Mesothelial cell of epicardium (in vitro differentiated cells): ENCODE data around the gene RGS19. TPM values are rescaled to one million over a fixed set of nuclear protein-coding genes. Genes with fewer than 3 reads are reported as not detected.
A peak's percentile ranks its signal among the peaks of the same experiment; 100 is the strongest.

Experiments
- DNase-seq, 2 experiments: peaks; one replicate each; pipeline ENCODE4 v3.0.0; 2021; ENCODE audit warnings: low spot score in 2 of 2; ENCODE audit not compliant: unreplicated experiment in 2 of 2
- H3K27ac Mint-ChIP-seq: 2 replicates; pipeline ENCODE4 v1.8.0; 2021; ENCODE audit warnings: mixed read lengths
- H3K27me3 Mint-ChIP-seq: 2 replicates; pipeline ENCODE4 v1.8.0; 2021; ENCODE audit warnings: low read depth, mixed read lengths
- H3K36me3 Mint-ChIP-seq: 2 replicates; pipeline ENCODE4 v1.8.0; 2021; ENCODE audit warnings: mixed read lengths
- H3K4me1 Mint-ChIP-seq: 2 replicates; pipeline ENCODE4 v1.8.0; 2021; ENCODE audit warnings: mixed read lengths
- H3K4me3 Mint-ChIP-seq: 2 replicates; pipeline ENCODE4 v1.8.0; 2021; ENCODE audit warnings: mild to moderate bottlenecking, moderate library complexity, mixed read lengths
- H3K9me3 Mint-ChIP-seq: 2 replicates; pipeline ENCODE4 v1.8.0; 2021; ENCODE audit warnings: mixed read lengths
- total RNA-seq: library from RNA; stranded (reverse); gene quantifications from 3 replicates; pipeline ENCODE4 v1.2.1, GENCODE V29; 2021
- TF ChIP-seq, protein P1 (sequence below): fragments of 200-600 bp; sonication (generic); IDR thresholded peaks from one replicate; pipeline ENCODE4 v1.5.0; 2021; ENCODE audit warnings: antibody characterized with exemption; ENCODE audit not compliant: unreplicated experiment

Gene RGS19
- total RNA-seq, 1 donor from 2014 or later = 7.9 TPM

DNA sequence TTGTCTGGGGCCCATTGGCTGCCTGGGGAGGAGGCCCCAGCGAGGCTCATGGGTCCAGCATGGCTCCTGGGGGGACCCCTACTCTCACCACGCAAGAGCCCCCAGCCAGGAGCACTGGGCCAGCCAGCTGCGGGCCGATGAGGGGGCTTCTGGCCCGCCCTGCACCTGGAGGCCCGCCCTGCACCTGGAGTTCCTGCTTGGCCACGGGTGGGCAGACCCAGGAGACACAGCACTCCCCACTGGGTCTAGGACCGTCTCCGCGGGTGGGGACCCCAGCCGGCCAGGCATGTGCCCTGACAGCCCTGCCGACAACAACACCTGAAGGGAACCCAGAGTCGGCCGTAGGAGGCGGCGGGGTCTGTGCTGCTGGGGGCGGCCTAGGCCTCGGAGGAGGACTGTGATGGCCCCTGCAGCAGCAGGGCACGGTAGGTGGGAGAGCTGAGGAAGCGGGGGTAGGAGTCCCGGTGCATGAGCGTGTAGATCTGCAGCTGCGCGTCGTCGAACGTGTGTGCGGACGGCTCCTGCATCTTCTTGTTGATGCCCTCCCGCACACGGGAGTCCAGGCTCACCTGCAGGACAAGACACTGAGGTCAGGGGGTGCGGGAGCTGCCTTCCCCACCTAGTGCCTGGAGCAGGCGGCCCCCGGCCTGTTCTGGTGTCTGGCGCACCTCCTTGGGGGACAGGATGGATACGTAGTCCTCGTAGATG lies 5.7 kb downstream of the RGS19 start:
- no peak for DNase-seq
- Mint-ChIP-seq H3K36me3 (no peaks in the 10 kb centered on the region), H3K4me1 (peaks cover under 1% of the 10 kb centered on the region), H3K4me3 (no peak overlapping the region), H3K27ac (no peak overlapping the region), H3K9me3 (no peaks in the 10 kb centered on the region), H3K27me3 (no peaks in the 10 kb centered on the region)
- TF ChIP-seq, protein P1, sequence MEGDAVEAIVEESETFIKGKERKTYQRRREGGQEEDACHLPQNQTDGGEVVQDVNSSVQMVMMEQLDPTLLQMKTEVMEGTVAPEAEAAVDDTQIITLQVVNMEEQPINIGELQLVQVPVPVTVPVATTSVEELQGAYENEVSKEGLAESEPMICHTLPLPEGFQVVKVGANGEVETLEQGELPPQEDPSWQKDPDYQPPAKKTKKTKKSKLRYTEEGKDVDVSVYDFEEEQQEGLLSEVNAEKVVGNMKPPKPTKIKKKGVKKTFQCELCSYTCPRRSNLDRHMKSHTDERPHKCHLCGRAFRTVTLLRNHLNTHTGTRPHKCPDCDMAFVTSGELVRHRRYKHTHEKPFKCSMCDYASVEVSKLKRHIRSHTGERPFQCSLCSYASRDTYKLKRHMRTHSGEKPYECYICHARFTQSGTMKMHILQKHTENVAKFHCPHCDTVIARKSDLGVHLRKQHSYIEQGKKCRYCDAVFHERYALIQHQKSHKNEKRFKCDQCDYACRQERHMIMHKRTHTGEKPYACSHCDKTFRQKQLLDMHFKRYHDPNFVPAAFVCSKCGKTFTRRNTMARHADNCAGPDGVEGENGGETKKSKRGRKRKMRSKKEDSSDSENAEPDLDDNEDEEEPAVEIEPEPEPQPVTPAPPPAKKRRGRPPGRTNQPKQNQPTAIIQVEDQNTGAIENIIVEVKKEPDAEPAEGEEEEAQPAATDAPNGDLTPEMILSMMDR = no peak

DNA sequence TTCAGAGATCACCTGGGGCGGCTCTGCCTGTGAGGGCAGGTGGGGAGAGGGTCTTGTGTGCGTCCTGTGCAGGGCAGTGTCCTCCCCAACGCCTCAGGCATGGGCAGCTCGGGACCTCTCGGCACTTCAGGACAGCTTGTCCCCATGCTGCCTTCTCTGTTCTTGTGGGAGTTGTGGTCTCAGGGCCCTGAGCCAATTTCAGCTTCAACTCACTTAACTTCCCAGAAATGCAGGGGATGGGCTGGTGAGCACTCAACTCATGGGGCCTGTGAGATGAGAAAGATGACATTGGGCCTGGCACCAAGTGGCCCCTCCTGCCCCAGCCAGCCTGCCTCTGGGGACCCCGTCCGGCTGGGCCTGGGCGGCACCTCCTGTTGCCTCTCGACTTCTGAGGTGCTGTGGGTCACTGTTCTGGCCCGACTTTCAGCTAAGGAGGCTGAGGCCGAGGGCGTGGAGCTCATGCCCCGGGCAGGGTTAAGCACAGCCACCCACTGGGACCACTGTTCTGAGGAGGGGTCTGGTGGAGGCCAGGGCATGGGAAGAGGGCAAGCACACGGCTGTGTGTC lies 6.7 kb downstream of the RGS19 start:
- Mint-ChIP-seq H3K9me3 (no peaks in the 10 kb centered on the region), H3K27ac (no peak overlapping the region), H3K4me3 (no peak overlapping the region), H3K4me1 (no peaks in the 10 kb centered on the region), H3K36me3 (no peaks in the 10 kb centered on the region), H3K27me3 (no peaks in the 10 kb centered on the region)
- DNase-seq = no peak
- TF ChIP-seq, protein P1 = no peak

DNA sequence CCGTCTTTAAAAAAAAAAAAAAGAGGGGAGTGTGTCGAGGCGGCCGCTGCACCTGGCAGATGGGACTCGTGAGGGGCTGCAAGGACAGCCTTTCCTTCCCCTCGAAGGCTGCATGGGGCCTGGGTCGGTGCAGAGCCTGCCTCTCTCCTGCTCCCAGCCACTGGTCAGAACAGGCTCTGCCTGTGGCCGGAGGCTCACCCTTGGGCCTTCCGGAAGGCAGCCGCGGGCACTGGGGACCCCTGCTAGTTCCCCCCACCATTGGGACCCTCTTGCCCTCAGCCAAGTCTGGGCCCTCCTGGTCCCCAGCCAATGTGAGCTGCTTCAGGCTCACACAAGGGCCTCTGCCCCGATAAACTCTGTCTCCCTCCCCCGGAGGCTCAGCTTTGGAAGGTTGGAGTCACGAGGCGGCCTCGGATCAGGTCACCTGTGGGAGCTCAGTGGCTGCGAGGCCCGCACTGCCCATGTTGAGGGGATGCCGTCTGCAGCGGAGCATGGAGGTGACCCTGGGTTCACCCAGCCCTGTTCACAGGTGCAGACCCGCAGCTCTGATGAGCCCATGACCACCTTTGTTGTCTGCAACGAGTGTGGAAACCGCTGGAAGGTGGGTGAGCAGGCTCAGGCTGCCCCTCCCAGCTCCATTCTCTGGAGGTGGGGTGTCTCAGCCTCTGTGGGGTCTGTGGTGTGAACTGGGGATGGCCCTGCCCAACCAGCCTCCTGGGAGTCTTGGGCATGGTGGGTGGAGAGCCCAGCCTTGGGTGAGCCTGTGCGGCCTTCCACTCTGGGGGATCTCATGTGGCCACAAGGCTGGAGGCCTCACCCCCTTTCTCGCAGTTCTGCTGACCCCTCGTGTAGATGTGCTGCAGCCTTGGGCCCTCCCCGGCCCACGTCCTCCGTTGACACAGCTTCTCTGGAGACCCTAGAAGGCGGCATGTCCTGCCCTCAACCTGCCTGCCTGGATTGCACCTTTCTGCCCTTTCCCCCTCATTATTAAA lies 7.7 kb downstream of the RGS19 start:
- H3K4me3 Mint-ChIP-seq = no peak overlapping the region
- no peaks in the 10 kb centered on the region for H3K9me3 Mint-ChIP-seq
- no peaks in the 10 kb centered on the region for H3K4me1 Mint-ChIP-seq
- DNase-seq = no peak
- TF ChIP-seq, protein P1 = no peak
- H3K36me3 Mint-ChIP-seq = no peaks in the 10 kb centered on the region
- no peaks in the 10 kb centered on the region for H3K27me3 Mint-ChIP-seq
- no peak overlapping the region for H3K27ac Mint-ChIP-seq

DNA sequence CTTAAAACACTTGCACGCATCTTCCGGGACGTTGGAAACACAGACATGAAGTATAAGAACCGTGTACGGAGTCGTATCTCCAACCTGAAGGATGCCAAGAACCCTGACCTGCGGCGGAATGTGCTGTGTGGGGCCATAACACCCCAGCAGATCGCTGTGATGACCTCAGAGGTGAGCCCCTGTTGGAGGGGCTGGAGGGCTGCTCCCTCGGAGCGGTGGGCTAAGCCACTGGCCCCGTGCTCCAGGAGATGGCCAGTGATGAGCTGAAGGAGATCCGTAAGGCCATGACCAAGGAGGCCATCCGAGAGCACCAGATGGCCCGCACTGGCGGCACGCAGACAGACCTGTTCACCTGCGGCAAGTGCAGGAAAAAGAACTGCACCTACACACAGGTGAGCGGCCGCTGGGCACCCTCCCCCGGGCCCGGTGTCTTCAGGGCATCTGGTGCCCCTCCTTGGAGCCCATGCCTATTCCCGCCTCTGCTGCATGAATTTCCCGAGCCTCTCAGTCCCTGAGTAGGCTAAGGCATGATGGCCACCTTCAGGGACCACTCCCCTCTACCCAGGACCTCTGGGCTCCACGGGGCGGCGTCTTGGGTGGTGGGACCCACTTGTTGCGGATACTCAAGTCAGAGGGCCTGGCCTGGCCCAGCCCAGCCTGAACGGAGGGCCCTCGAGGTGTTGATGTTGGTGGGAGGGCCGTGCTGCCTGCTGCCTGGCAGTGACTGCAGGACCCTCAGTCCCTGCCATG lies 8.9 kb downstream of the RGS19 start:
- TF ChIP-seq, protein P1 = no peak
- Mint-ChIP-seq H3K27ac (no peak overlapping the region), H3K9me3 (no peaks in the 10 kb centered on the region)

DNA sequence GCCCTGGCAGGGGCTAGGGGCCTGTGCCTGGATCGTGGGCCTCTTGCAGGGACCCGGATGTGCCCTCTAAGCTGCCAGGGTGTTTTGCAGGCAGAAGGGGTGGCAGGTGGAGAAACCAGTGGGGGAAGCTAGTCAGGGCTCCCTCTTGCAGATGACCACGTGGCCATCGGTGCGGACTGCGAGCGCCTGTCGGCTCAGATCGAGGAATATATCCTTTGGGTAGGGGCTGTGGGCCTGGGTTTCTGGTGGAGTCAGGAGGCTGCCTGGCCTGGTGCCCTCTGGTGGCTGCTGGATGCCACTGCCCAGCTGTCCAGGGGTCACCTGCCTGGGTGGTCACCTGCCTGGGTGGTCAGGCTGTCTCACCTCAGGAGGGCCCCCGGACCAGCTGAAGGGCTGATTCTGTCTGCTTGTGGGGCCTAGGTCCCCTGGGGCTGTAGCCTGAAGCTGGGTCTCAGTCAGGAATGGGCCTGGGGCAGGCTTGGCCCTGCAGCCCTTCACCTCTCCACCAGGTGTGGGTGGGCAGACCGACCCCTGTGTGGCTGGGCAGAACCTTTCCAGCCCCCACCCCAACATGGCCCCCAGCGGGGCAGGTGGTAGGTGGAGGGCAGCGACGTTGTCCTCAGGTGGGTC lies 9.6 kb downstream of the RGS19 start:
- DNase-seq = no peak

More for the DNA sequence above, 8.9 kb downstream of the RGS19 start:
- Mint-ChIP-seq H3K4me1 (peaks cover 2% of the 10 kb centered on the region), H3K4me3 (no peak overlapping the region), H3K36me3 (no peaks in the 10 kb centered on the region), H3K27me3 (no peaks in the 10 kb centered on the region)
- DNase-seq = no peak

More for the DNA sequence above, 9.6 kb downstream of the RGS19 start:
- no peak overlapping the region for H3K27ac Mint-ChIP-seq
- no peaks in the 10 kb centered on the region for H3K9me3 Mint-ChIP-seq
- no peaks in the 10 kb centered on the region for H3K36me3 Mint-ChIP-seq
- H3K27me3 Mint-ChIP-seq = no peaks in the 10 kb centered on the region
- H3K4me3 Mint-ChIP-seq = no peak overlapping the region
- TF ChIP-seq, protein P1 = peak; percentile 56
- peaks cover 5% of the 10 kb centered on the region for H3K4me1 Mint-ChIP-seq
